Activated CD4-positive, alpha-beta T cell treated with anti-CD3 and anti-CD28 coated beads, Interleukin-2, amount 50 U/mL, for 1 hour (primary cell): ENCODE data around the gene CARF.

Experiments
- DNase-seq: peaks from one replicate; pipeline ENCODE4 v3.0.0-alpha.2; 2020

Gene CARF

GRCh38 chr2:203025592-203025991 is 113.5 kb downstream of the CARF start:
- DNase-seq, result no peak

- no peak for DNase-seq
These were observed 118.5 kb downstream of the CARF start for GRCh38 chr2:203030545-203030944.

- no peak for DNase-seq
These were observed 118.9 kb downstream of the CARF start for GRCh38 chr2:203030991-203031390.

- no peak for DNase-seq
These were observed 121.3 kb downstream of the CARF start for GRCh38 chr2:203033395-203033794.

GRCh38 chr2:203035879-203036470 is 123.9 kb downstream of the CARF start:
- no peak for DNase-seq
